ENCODE results near the gene IRAK3.

DNA sequence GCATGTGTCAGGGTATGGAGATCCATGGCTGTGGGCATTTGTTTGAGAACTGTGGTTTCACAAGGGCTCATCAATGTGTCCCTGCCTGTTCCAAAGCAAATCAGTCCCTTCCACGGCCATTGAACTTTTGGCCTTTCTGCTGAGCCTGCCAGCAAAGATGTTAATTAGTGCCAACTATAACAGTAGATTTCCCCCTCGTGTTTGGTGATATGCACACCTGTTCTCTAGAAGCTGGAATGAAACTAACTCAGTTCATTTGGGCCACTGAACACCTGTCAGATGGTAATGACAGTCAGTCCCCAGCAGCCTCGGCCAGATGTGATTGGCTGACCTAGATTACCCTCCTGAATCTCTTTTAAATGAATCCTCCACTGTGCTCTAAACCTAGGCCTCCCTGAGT lies 43.2 kb downstream of the IRAK3 start:
- TF ChIP-seq, protein P1, sequence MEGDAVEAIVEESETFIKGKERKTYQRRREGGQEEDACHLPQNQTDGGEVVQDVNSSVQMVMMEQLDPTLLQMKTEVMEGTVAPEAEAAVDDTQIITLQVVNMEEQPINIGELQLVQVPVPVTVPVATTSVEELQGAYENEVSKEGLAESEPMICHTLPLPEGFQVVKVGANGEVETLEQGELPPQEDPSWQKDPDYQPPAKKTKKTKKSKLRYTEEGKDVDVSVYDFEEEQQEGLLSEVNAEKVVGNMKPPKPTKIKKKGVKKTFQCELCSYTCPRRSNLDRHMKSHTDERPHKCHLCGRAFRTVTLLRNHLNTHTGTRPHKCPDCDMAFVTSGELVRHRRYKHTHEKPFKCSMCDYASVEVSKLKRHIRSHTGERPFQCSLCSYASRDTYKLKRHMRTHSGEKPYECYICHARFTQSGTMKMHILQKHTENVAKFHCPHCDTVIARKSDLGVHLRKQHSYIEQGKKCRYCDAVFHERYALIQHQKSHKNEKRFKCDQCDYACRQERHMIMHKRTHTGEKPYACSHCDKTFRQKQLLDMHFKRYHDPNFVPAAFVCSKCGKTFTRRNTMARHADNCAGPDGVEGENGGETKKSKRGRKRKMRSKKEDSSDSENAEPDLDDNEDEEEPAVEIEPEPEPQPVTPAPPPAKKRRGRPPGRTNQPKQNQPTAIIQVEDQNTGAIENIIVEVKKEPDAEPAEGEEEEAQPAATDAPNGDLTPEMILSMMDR (IDR thresholded peaks at IDR 0.05; ENCODE audit: insufficient read depth, low read depth, low read length), result no peak
- TF ChIP-seq EZH2 (IDR thresholded peaks at IDR 0.05; ENCODE audit: insufficient read depth, low read length), result no peak
